Naive thymus-derived CD4-positive, alpha-beta T cell (primary cell): ENCODE data around the gene HAUS3. TPM values are rescaled to one million over a fixed set of nuclear protein-coding genes. Genes with fewer than 3 reads are reported as not detected.

Source experiments
- ATAC-seq: fragments of 150-1000 bp; cut with Tn5 transposase; 2 replicates; pipeline ENCODE4 v1.10.0; 2021; ENCODE audit warnings: mild to moderate bottlenecking, moderate library complexity
- CTCF ChIA-PET: fragments of 350-600 bp; sonication (Branson Sonifier 250); formaldehyde crosslinking; loops from one replicate; lab custom pipeline; 2021; ENCODE audit warnings: antibody characterized with exemption; lab: Charles Lee
- POLR2A ChIA-PET: fragments of 350-600 bp; sonication (Branson Sonifier 250); formaldehyde crosslinking; loops from one replicate; lab custom pipeline; 2021; ENCODE audit warnings: antibody characterized with exemption, inconsistent platforms; lab: Charles Lee
- DNase-seq, 9 donors: peaks; one replicate each; pipeline versions ENCODE4 v3.0.0 to v3.0.0-alpha.2; 2020 to 2022; ENCODE audit warnings: mixed read lengths in 1 of 9
- H3K27ac ChIP-seq: one replicate; pipeline ENCODE4 v1.7.0; 2013; ENCODE audit warnings: mild to moderate bottlenecking, low read depth, low read length, moderate library complexity
- H3K27me3 ChIP-seq, 2 donors: one replicate each; pipeline ENCODE4 v1.7.0; 2013; ENCODE audit warnings: low read length in 2 of 2, mild to moderate bottlenecking in 2 of 2, moderate library complexity in 2 of 2; ENCODE audit not compliant: control insufficient read depth in 2 of 2, insufficient read depth in 2 of 2
- H3K36me3 ChIP-seq, 3 experiments: 1 replicate in 2 of 3; 2 replicates in 1 of 3; pipeline ENCODE4 v1.7.0; 2013; ENCODE audit warnings: low read length in 3 of 3, mild to moderate bottlenecking in 3 of 3, moderate library complexity in 1 of 3; ENCODE audit not compliant: insufficient read depth in 3 of 3, control insufficient read depth in 2 of 3
- H3K4me1 ChIP-seq, 2 donors: one replicate each; pipeline ENCODE4 v1.7.0; 2013; ENCODE audit warnings: low read length in 2 of 2, mild to moderate bottlenecking in 2 of 2, moderate library complexity in 1 of 2; ENCODE audit not compliant: control insufficient read depth in 2 of 2, insufficient read depth in 2 of 2
- H3K4me3 ChIP-seq: 2 replicates; pipeline ENCODE4 v1.7.0; 2013; ENCODE audit warnings: mild to moderate bottlenecking, low read length
- H3K9me3 ChIP-seq, 3 experiments: 1 replicate in 2 of 3; 2 replicates in 1 of 3; pipeline ENCODE4 v1.7.0; 2013; ENCODE audit warnings: low read length in 3 of 3; ENCODE audit not compliant: control insufficient read depth in 2 of 3
- H3K27ac Mint-ChIP-seq, 9 donors: one replicate each; pipeline ENCODE4 v1.8.0; 2020 to 2022; ENCODE audit warnings: mixed read lengths in 9 of 9, mild to moderate bottlenecking in 8 of 9, moderate library complexity in 5 of 9, inconsistent platforms in 2 of 9
- H3K27me3 Mint-ChIP-seq, 5 donors: one replicate each; pipeline ENCODE4 v1.8.0; 2021 to 2022; ENCODE audit warnings: mixed read lengths in 5 of 5, mild to moderate bottlenecking in 1 of 5
- H3K36me3 Mint-ChIP-seq, 5 donors: one replicate each; pipeline ENCODE4 v1.8.0; 2020 to 2022; ENCODE audit warnings: mixed read lengths in 5 of 5, mild to moderate bottlenecking in 3 of 5, inconsistent platforms in 1 of 5
- H3K4me1 Mint-ChIP-seq, 7 donors: one replicate each; pipeline ENCODE4 v1.8.0; 2020 to 2022; ENCODE audit warnings: mixed read lengths in 7 of 7, mild to moderate bottlenecking in 3 of 7, inconsistent platforms in 1 of 7
- H3K4me3 Mint-ChIP-seq, 10 donors: one replicate each; pipeline ENCODE4 v1.8.0; 2020 to 2022; ENCODE audit warnings: mild to moderate bottlenecking in 10 of 10, mixed read lengths in 10 of 10, moderate library complexity in 6 of 10, inconsistent platforms in 2 of 10
- H3K9me3 Mint-ChIP-seq, 11 donors: one replicate each; pipeline ENCODE4 v1.8.0; 2020 to 2022; ENCODE audit warnings: mixed read lengths in 11 of 11, mild to moderate bottlenecking in 4 of 11, inconsistent platforms in 1 of 11, moderate library complexity in 1 of 11
- intact Hi-C, 2 donors: fragments of 100-400 bp; cut with micrococcal nuclease; formaldehyde crosslinking; loops; one replicate each; pipeline ENCODE4 v1.15.1; 2023
- polyA plus RNA-seq, 2 donors: library from polyadenylated mRNA; unstranded; fragments of 300-500 nt; fragmentation: Illumina TruSeq; gene quantifications; one replicate each; pipeline ENCODE4 v1.2.3, GENCODE V29; 2021
- total RNA-seq, 6 experiments: library from RNA in 5 of 6; stranded (reverse) in 5 of 6; gene quantifications; 1 replicate in 5 of 6; 2 replicates in 1 of 6; pipeline ENCODE4 v1.2.3 and lab custom pipeline; 2021 to 2026

The HAUS3 gene
- total and polyA plus RNA-seq, 7 experiments from 2014 or later, result 18.5 to 88.2 (median 33.4) TPM

DNA sequence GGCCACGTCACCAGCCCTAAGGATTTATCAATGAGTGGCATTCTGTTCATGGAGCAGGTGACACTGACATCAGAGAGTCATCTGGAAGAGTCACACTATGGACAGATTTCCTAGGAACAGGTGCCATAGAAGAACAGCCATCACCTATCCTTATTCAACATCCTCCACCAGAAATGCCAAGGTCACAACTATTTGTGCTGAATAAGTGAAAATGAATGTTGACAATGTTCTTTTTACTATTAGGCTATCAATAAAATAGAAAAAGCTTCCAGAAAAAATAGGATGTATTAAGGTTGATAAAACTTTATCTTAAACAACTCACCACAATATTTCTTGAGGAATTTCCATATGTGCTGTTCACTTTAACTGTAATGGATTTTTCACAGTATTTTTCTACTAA, 62.9 kb downstream of the HAUS3 start:
- Histone ChIP-seq H3K27me3 (no peaks in the 10 kb centered on the region), H3K4me3 (no peak overlapping the region), H3K4me1 (no peaks in the 10 kb centered on the region), H3K27ac (no peak overlapping the region), H3K9me3 (peaks cover 0 to 6% (median 0%) of the 10 kb centered on the region in 3 experiments), H3K36me3 (no peaks in the 10 kb centered on the region)
- DNase-seq, result no peak
- intact Hi-C loops, result no loop called here
- H3K36me3 Mint-ChIP-seq, result peaks cover 0 to 25% (median 8%) of the 10 kb centered on the region in 5 donors
- H3K27me3 Mint-ChIP-seq, result peaks cover 0 to 2% (median 0%) of the 10 kb centered on the region in 5 donors
- CTCF ChIA-PET, result no interaction called here
- H3K4me1 Mint-ChIP-seq, result peaks cover 0 to 57% (median under 1%) of the 10 kb centered on the region in 7 donors
- POLR2A ChIA-PET, result no interaction called here
- H3K4me3 Mint-ChIP-seq, result no peak overlapping the region
- ATAC-seq, result no peak
- H3K9me3 Mint-ChIP-seq, result peaks cover 0 to 13% (median 8%) of the 10 kb centered on the region in 11 donors
- no peak overlapping the region for H3K27ac Mint-ChIP-seq

Other genes starting within 250 kb of the HAUS3 start
- 10 to 100 TPM; 32.7 to 50.1 (median 43.6) TPM for gene NELFA, start 233.1 kb downstream of the HAUS3 start, total RNA-seq
- gene NELFA, start 233.1 kb downstream of the HAUS3 start, polyA plus RNA-seq, result 10 to 100 TPM; 29.2 to 41.1 TPM
- gene NAT8L, start 182.8 kb downstream of the HAUS3 start, total RNA-seq, result 1 to 10 TPM in 1 of 5 experiments, under 1 TPM in 2, not detected in 2; 0.11 to 7.2 (median 0.24) TPM
- gene NAT8L, start 182.8 kb downstream of the HAUS3 start, polyA plus RNA-seq, result not detected
- gene POLN, start within 50 bp of the HAUS3 start, total RNA-seq, result 1 to 10 TPM; 2.4 to 5.4 (median 3.2) TPM
- under 1 TPM; 0.17 to 0.95 TPM for gene POLN, start within 50 bp of the HAUS3 start, polyA plus RNA-seq
- gene MXD4, start 20.0 kb upstream of the HAUS3 start, total RNA-seq, result 100 to 1,000 TPM in 1 of 5 experiments, 10 to 100 TPM in 4; 25.6 to 106 (median 46.0) TPM
- gene MXD4, start 20.0 kb upstream of the HAUS3 start, polyA plus RNA-seq, result 10 to 100 TPM; 18.9 to 25.4 TPM
- 10 to 100 TPM; 15.2 to 26.5 (median 16.1) TPM for gene ZFYVE28, start 176.5 kb upstream of the HAUS3 start, total RNA-seq
- 1 to 10 TPM; 6.1 to 7.4 TPM for gene ZFYVE28, start 176.5 kb upstream of the HAUS3 start, polyA plus RNA-seq
- gene CFAP99, start 176.8 kb upstream of the HAUS3 start, total RNA-seq, result under 1 TPM in 2 of 5 experiments, not detected in 3; 0.12 to 0.27 TPM
- gene CFAP99, start 176.8 kb upstream of the HAUS3 start, polyA plus RNA-seq, result not detected
- gene RNF4, start 227.0 kb upstream of the HAUS3 start, total RNA-seq, result 100 to 1,000 TPM in 1 of 5 experiments, 10 to 100 TPM in 4; 80.7 to 101 (median 91.8) TPM
- 10 to 100 TPM; 69.4 to 96.8 TPM for gene RNF4, start 227.0 kb upstream of the HAUS3 start, polyA plus RNA-seq